ENCODE data around the gene RWDD3. TPM values are rescaled to one million over a fixed set of nuclear protein-coding genes. Genes with fewer than 3 reads are reported as not detected.

Gene RWDD3
- total and polyA plus RNA-seq, 10 of the 15 experiments (the other 5 are each of a cell fraction or from before 2014, with no cell fraction given), result 9.8 to 42.9 (median 21.4) TPM

GRCh38 chr1:95206514-95206913 is 27.5 kb upstream of the RWDD3 start:
- no peaks in the 10 kb centered on the region for H4K20me1 ChIP-seq (ENCODE audit: control insufficient read depth, insufficient read depth)
- ChIA-PET POLR2A (no interaction called here), RAD21 (ENCODE audit: unreplicated experiment) (no interaction called here), CTCF (interaction anchor here (0.6 kb wide), 1 partner anchor 57 kb away, joined by 3 read pairs; no protein-coding TSS in a partner anchor), SMC1A (ENCODE audit: uncharacterized antibody, unreplicated experiment) (no interaction called here)
- no peak for TF ChIP-seq EED (IDR thresholded peaks at IDR 0.05; ENCODE audit: low read depth)
- TF ChIP-seq SUZ12 (IDR thresholded peaks at IDR 0.05; ENCODE audit: unreplicated experiment), result no peak
- TF ChIP-seq KAT2A (conservative IDR thresholded peaks at IDR 0.05; ENCODE audit: control insufficient read depth, low read depth, low read length), result no peak
- no peaks in the 10 kb centered on the region for H3K27me3 ChIP-seq (replicated peaks in 1 of 2; ENCODE audit: control insufficient read depth in 2 of 2, insufficient read depth in 2 of 2, low read length in 1 of 2)
- no peak overlapping the region for H2AFZ ChIP-seq (ENCODE audit: control insufficient read depth, low read depth, low read length)
- H3K9me3 ChIP-seq (replicated peaks; ENCODE audit: control insufficient read depth, insufficient read depth, low read length), result no peaks in the 10 kb centered on the region
- H3K4me2 ChIP-seq (ENCODE audit: control insufficient read depth, insufficient read depth), result no peak overlapping the region
- in situ Hi-C loops (cut with MboI) (no loop called here), intact Hi-C loops (cut with micrococcal nuclease; ENCODE audit: unreplicated experiment) (no loop called here)
- WGBS (ENCODE audit: insufficient coverage, insufficient replicate concordance, low lambda C conversion rate, missing lambda C conversion rate), result 41% methylated on average over 2 of the region's 2 CpGs
- no peak overlapping the region for H3K9ac ChIP-seq (ENCODE audit: control insufficient read depth, insufficient read depth, low read length)
- DNase-seq (ENCODE audit: low read depth, low spot score) (no peak), ATAC-seq (no peak), FAIRE-seq (no peak)
- H3K36me3 ChIP-seq (ENCODE audit: control insufficient read depth in 2 of 2, insufficient read depth in 2 of 2, low read length in 1 of 2), result no peaks in the 10 kb centered on the region
- H3K79me2 ChIP-seq (ENCODE audit: control insufficient read depth, insufficient read depth, low read length), result no peaks in the 10 kb centered on the region
- H3K27ac ChIP-seq (ENCODE audit: control insufficient read depth, insufficient read depth), result no peak overlapping the region
- BruUV-seq (replicated peaks), result no TSS peak
- no peak overlapping the region for H3K4me3 ChIP-seq
- no peaks in the 10 kb centered on the region for H3K4me1 ChIP-seq (ENCODE audit: control insufficient read depth, insufficient read depth, low read length)

GRCh38 chr1:95207223-95207935 is 26.6 kb upstream of the RWDD3 start:
- 16% methylated on average over 6 of the region's 6 CpGs for WGBS (ENCODE audit: insufficient coverage, insufficient replicate concordance, low lambda C conversion rate, missing lambda C conversion rate)
- RAD21 ChIA-PET (ENCODE audit: unreplicated experiment), result no interaction called here

More at GRCh38 chr1:95207223-95207935, 26.6 kb upstream of the RWDD3 start:
- Histone ChIP-seq H3K4me2 (ENCODE audit: control insufficient read depth, insufficient read depth) (no peak overlapping the region), H3K27me3 (replicated peaks in 1 of 2; ENCODE audit: control insufficient read depth in 2 of 2, insufficient read depth in 2 of 2, low read length in 1 of 2) (no peaks in the 10 kb centered on the region), H3K9me3 (replicated peaks; ENCODE audit: control insufficient read depth, insufficient read depth, low read length) (no peaks in the 10 kb centered on the region), H3K79me2 (ENCODE audit: control insufficient read depth, insufficient read depth, low read length) (no peaks in the 10 kb centered on the region), H4K20me1 (ENCODE audit: control insufficient read depth, insufficient read depth) (no peaks in the 10 kb centered on the region), H2AFZ (ENCODE audit: control insufficient read depth, low read depth, low read length) (no peak overlapping the region), H3K36me3 (ENCODE audit: control insufficient read depth in 2 of 2, insufficient read depth in 2 of 2, low read length in 1 of 2) (no peaks in the 10 kb centered on the region), H3K9ac (ENCODE audit: control insufficient read depth, insufficient read depth, low read length) (no peak overlapping the region), H3K4me3 (no peak overlapping the region), H3K4me1 (ENCODE audit: control insufficient read depth, insufficient read depth, low read length) (no peaks in the 10 kb centered on the region), H3K27ac (ENCODE audit: control insufficient read depth, insufficient read depth) (no peak overlapping the region)
- in situ Hi-C loops (cut with MboI), result no loop called here
- BruUV-seq (replicated peaks), result no TSS peak
- FAIRE-seq (no peak), DNase-seq (ENCODE audit: low read depth, low spot score) (no peak), ATAC-seq (no peak)
- intact Hi-C loops (cut with micrococcal nuclease; ENCODE audit: unreplicated experiment), result no loop called here
- TF ChIP-seq SREBF1 (IDR thresholded peaks at IDR 0.05; ENCODE audit: low read length) (no peak), ZNF592 (IDR thresholded peaks at IDR 0.05) (no peak), NFYB (IDR thresholded peaks at IDR 0.05; ENCODE audit: insufficient read depth, low read depth, low read length) (no peak), CEBPB (IDR thresholded peaks at IDR 0.05; ENCODE audit: borderline replicate concordance in 1 of 2, low read depth in 2 of 2, low read length in 2 of 2) (no peak), SRF (IDR thresholded peaks at IDR 0.05; ENCODE audit: low read depth in 2 of 2, low read length in 2 of 2) (no peak), PRDM15 (CRISPR knock-in tag; IDR thresholded peaks at IDR 0.05) (no peak)
- ChIA-PET POLR2A (no interaction called here), CTCF (no interaction called here), SMC1A (ENCODE audit: uncharacterized antibody, unreplicated experiment) (no interaction called here)
